K562 (cell line): ENCODE data around the gene PIH1D1. TPM values are rescaled to one million over a fixed set of nuclear protein-coding genes. Genes with fewer than 3 reads are reported as not detected.

Source experiments
- ARNT ChIP-seq, 2 experiments: fragments of 450-650 bp; IDR thresholded peaks; 2 replicates each; pipeline ENCODE4 v1.6.1; 2016; ENCODE audit warnings: mild to moderate bottlenecking in 1 of 2
- ELF1 ChIP-seq: fragments of 200-800 bp; sonication (Bioruptor generic); IDR thresholded peaks from 2 replicates; pipeline ENCODE4 v1.6.1; 2016; ENCODE audit warnings: missing genetic modification characterization, missing compliant biosample characterization
- JUNB ChIP-seq: fragments of 450-650 bp; formaldehyde crosslinking; conservative IDR thresholded peaks from 2 replicates; pipeline ENCODE4 v1.4.0; 2020; ENCODE audit warnings: mild to moderate bottlenecking
- LARP7 ChIP-seq: fragments of 450-650 bp; IDR thresholded peaks from 2 replicates; pipeline ENCODE4 v1.6.1; 2016
- MTF1 ChIP-seq: fragments of 250-450 bp; sonication (Bioruptor Pico); IDR thresholded peaks from 2 replicates; pipeline ENCODE4 v1.9.0; 2021; ENCODE audit warnings: moderate library complexity, mild to moderate bottlenecking, inconsistent platforms, borderline replicate concordance
- RAD21 ChIP-seq, 2 experiments: fragments of 250-450 bp in 1 of 2; fragments of 450-650 bp in 1 of 2; sonication (Bioruptor Pico) in 1 of 2; formaldehyde crosslinking in 1 of 2; IDR thresholded peaks in 1 of 2; conservative IDR thresholded peaks in 1 of 2; 2 replicates each; pipeline versions ENCODE4 v1.4.0 to v1.8.0; 2020 to 2022; ENCODE audit warnings: mild to moderate bottlenecking in 2 of 2, moderate library complexity in 1 of 2
- TCFL5 ChIP-seq: fragments of 250-450 bp; sonication (Bioruptor Pico); conservative IDR thresholded peaks from 2 replicates; pipeline ENCODE4 v1.6.1; 2021; ENCODE audit warnings: mild to moderate bottlenecking, moderate library complexity, matching md5 sums
- ZNF121 ChIP-seq: sonication (generic); formaldehyde crosslinking; conservative IDR thresholded peaks from 2 replicates; pipeline ENCODE4 v1.8.0; 2022; ENCODE audit warnings: missing genetic modification reagents
- ZNF134 ChIP-seq: fragments of 250-450 bp; sonication (Bioruptor Pico); conservative IDR thresholded peaks from 2 replicates; pipeline ENCODE4 v1.4.0; 2020
- ZNF766 ChIP-seq: fragments of 200-800 bp; sonication (Bioruptor generic); conservative IDR thresholded peaks from 2 replicates; pipeline ENCODE4 v1.6.1; 2016; ENCODE audit warnings: missing genetic modification characterization, missing compliant biosample characterization
- polyA plus RNA-seq, 8 experiments: library from polyadenylated mRNA; depleted of rRNA in 4 of 8; stranded (reverse) in 5 of 8; unstranded in 3 of 8; fragments of >200 nt; fragmentation: Nextera tagmentation in 2 of 8; fragmentation: Illumina TruSeq in 1 of 8; extraction: Ambion mirVana in 2 of 8; extraction: Trizol in 1 of 8; gene quantifications; 2 replicates each; pipeline versions ENCODE4 v1.2.1 to v1.2.3, GENCODE V29; 2011 to 2014; ENCODE audit warnings: inconsistent platforms in 1 of 8, missing spikeins in 1 of 8
- total RNA-seq, 7 experiments: library from RNA; depleted of rRNA in 6 of 7; stranded (reverse); fragments of >200 nt in 6 of 7; fragmentation: Illumina TruSeq in 2 of 7; extraction: Trizol in 2 of 7; gene quantifications; 2 replicates each; pipeline versions ENCODE4 v1.2.1 to v1.2.3, GENCODE V29; 2011 to 2021; ENCODE audit warnings: low replicate concordance in 1 of 7
- TF ChIP-seq, protein P1 (sequence below): fragments of 250-450 bp; sonication (Bioruptor Pico); IDR thresholded peaks from 2 replicates; pipeline ENCODE4 v1.5.0; 2021
- TF ChIP-seq, protein P2 (sequence below), 2 experiments: fragments of 450-650 bp; IDR thresholded peaks; 2 replicates each; pipeline ENCODE4 v1.6.1; 2018; ENCODE audit warnings: mild to moderate bottlenecking in 2 of 2, low read depth in 1 of 2; ENCODE audit not compliant: partially characterized antibody in 2 of 2
- TF ChIP-seq, protein P3 (sequence below): IDR thresholded peaks from 2 replicates; pipeline ENCODE4 v1.6.1; 2012; ENCODE audit warnings: low read depth, low read length, improper control_type of control experiment, borderline replicate concordance
- TF ChIP-seq, protein P4 (sequence below): fragments of 250-450 bp; sonication (Bioruptor Pico); IDR thresholded peaks from 2 replicates; pipeline ENCODE4 v1.5.0; 2021; ENCODE audit warnings: mild to moderate bottlenecking, borderline replicate concordance
- TF ChIP-seq, protein P5 (sequence below): fragments of 450-650 bp; IDR thresholded peaks from 2 replicates; pipeline ENCODE4 v1.6.1; 2018; ENCODE audit not compliant: partially characterized antibody

The PIH1D1 gene
- total and polyA plus RNA-seq, 9 of the 15 experiments (the other 6 are each of a cell fraction or from before 2014, with no cell fraction given): 26.5 to 224 (median 137) TPM

DNA sequence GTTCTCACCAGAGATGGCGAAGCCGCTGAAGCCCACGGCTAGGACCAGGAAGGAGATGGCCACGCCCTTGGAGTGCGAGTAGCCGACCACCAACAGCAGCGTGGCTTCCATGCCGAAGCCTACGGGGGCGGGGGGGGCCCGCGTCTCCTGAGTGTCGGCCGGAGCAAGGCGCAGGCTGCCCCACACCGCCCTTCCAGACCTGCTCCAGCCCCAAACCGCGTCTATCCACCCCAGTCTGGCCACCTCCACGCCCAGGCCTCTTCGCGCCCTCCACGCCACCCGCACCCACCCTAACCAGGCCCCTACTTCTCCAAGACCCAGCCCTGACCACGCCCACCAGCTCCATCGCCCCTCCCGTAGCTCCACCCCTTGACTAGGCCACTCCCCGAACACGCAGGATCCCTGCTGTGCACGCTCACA is 20.3 kb downstream of the PIH1D1 start (continued):
- no peak for TF ChIP-seq MTF1
- TF ChIP-seq ARNT (IDR thresholded peaks at IDR 0.05): no peak
- TF ChIP-seq RAD21 (CRISPR knock-in tag; conservative IDR thresholded peaks at IDR 0.05 in 1 of 2, IDR thresholded peaks at IDR 0.05 in 1 of 2): no peak
- no peak for TF ChIP-seq ELF1
- TF ChIP-seq, protein P1, sequence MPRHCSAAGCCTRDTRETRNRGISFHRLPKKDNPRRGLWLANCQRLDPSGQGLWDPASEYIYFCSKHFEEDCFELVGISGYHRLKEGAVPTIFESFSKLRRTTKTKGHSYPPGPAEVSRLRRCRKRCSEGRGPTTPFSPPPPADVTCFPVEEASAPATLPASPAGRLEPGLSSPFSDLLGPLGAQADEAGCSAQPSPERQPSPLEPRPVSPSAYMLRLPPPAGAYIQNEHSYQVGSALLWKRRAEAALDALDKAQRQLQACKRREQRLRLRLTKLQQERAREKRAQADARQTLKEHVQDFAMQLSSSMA (CRISPR knock-in tag): no peak; the same call in 1 of the 2 replicates
- TF ChIP-seq, protein P2, sequence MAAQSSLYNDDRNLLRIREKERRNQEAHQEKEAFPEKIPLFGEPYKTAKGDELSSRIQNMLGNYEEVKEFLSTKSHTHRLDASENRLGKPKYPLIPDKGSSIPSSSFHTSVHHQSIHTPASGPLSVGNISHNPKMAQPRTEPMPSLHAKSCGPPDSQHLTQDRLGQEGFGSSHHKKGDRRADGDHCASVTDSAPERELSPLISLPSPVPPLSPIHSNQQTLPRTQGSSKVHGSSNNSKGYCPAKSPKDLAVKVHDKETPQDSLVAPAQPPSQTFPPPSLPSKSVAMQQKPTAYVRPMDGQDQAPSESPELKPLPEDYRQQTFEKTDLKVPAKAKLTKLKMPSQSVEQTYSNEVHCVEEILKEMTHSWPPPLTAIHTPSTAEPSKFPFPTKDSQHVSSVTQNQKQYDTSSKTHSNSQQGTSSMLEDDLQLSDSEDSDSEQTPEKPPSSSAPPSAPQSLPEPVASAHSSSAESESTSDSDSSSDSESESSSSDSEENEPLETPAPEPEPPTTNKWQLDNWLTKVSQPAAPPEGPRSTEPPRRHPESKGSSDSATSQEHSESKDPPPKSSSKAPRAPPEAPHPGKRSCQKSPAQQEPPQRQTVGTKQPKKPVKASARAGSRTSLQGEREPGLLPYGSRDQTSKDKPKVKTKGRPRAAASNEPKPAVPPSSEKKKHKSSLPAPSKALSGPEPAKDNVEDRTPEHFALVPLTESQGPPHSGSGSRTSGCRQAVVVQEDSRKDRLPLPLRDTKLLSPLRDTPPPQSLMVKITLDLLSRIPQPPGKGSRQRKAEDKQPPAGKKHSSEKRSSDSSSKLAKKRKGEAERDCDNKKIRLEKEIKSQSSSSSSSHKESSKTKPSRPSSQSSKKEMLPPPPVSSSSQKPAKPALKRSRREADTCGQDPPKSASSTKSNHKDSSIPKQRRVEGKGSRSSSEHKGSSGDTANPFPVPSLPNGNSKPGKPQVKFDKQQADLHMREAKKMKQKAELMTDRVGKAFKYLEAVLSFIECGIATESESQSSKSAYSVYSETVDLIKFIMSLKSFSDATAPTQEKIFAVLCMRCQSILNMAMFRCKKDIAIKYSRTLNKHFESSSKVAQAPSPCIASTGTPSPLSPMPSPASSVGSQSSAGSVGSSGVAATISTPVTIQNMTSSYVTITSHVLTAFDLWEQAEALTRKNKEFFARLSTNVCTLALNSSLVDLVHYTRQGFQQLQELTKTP (IDR thresholded peaks at IDR 0.05; ENCODE audit: low read depth in 1 of 2, partially characterized antibody in 2 of 2): no peak
- TF ChIP-seq, protein P3, sequence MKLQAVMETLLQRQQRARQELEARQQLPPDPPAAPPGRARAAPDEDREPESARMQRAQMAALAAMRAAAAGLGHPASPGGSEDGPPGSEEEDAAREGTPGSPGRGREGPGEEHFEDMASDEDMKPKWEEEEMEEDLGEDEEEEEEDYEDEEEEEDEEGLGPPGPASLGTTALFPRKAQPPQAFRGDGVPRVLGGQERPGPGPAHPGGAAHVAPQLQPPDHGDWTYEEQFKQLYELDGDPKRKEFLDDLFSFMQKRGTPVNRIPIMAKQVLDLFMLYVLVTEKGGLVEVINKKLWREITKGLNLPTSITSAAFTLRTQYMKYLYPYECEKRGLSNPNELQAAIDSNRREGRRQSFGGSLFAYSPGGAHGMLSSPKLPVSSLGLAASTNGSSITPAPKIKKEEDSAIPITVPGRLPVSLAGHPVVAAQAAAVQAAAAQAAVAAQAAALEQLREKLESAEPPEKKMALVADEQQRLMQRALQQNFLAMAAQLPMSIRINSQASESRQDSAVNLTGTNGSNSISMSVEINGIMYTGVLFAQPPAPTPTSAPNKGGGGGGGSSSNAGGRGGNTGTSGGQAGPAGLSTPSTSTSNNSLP: no peak
- no peak for TF ChIP-seq JUNB
- TF ChIP-seq, protein P4, sequence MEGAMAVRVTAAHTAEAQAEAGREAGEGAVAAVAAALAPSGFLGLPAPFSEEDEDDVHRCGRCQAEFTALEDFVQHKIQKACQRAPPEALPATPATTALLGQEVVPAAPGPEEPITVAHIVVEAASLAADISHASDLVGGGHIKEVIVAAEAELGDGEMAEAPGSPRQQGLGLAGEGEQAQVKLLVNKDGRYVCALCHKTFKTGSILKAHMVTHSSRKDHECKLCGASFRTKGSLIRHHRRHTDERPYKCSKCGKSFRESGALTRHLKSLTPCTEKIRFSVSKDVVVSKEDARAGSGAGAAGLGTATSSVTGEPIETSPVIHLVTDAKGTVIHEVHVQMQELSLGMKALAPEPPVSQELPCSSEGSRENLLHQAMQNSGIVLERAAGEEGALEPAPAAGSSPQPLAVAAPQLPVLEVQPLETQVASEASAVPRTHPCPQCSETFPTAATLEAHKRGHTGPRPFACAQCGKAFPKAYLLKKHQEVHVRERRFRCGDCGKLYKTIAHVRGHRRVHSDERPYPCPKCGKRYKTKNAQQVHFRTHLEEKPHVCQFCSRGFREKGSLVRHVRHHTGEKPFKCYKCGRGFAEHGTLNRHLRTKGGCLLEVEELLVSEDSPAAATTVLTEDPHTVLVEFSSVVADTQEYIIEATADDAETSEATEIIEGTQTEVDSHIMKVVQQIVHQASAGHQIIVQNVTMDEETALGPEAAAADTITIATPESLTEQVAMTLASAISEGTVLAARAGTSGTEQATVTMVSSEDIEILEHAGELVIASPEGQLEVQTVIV (CRISPR knock-in tag): no peak
- no peak for TF ChIP-seq TCFL5 (CRISPR knock-in tag)
- peak; percentile 67; the same call in 1 of the 2 replicates for TF ChIP-seq LARP7
- no peak for TF ChIP-seq ZNF766 (CRISPR knock-in tag)
- TF ChIP-seq ZNF121 (CRISPR knock-in tag): no peak
- TF ChIP-seq, protein P5, sequence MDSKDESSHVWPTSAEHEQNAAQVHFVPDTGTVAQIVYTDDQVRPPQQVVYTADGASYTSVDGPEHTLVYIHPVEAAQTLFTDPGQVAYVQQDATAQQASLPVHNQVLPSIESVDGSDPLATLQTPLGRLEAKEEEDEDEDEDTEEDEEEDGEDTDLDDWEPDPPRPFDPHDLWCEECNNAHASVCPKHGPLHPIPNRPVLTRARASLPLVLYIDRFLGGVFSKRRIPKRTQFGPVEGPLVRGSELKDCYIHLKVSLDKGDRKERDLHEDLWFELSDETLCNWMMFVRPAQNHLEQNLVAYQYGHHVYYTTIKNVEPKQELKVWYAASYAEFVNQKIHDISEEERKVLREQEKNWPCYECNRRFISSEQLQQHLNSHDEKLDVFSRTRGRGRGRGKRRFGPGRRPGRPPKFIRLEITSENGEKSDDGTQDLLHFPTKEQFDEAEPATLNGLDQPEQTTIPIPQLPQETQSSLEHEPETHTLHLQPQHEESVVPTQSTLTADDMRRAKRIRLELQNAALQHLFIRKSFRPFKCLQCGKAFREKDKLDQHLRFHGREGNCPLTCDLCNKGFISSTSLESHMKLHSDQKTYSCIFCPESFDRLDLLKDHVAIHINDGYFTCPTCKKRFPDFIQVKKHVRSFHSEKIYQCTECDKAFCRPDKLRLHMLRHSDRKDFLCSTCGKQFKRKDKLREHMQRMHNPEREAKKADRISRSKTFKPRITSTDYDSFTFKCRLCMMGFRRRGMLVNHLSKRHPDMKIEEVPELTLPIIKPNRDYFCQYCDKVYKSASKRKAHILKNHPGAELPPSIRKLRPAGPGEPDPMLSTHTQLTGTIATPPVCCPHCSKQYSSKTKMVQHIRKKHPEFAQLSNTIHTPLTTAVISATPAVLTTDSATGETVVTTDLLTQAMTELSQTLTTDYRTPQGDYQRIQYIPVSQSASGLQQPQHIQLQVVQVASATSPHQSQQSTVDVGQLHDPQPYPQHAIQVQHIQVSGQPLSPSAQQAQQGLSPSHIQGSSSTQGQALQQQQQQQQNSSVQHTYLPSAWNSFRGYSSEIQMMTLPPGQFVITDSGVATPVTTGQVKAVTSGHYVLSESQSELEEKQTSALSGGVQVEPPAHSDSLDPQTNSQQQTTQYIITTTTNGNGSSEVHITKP: peak; percentile 86
- TF ChIP-seq ZNF134 (CRISPR knock-in tag): no peak
